Nucleus accumbens (tissue), 56 donors: ENCODE measurements around the gene PDE9A.

Experiments
- DNase-seq, 56 donors: peaks; one replicate each; lab custom pipeline; 2025; lab: John Stamatoyannopoulos, UW

Gene PDE9A

DNA sequence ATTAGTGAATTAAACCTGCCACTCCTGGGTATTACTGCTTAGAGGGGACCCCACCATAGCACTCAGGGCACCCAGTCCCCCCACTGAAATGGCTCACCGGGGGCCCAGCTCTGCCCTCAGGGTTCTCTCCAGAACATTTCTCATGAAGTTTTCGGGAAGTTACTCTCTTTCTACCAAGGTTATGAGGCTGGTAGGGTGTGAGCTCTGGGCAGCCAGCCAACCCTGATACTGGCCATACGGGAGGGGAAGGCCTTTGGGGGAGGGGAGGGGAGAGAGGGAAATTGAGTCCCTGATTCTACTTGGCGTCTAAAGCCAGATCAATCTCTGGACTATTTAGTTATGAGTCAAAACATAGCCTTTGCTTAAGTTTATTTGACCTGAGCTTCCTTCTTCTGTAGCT is 12.9 kb upstream of the PDE9A start:
- no peak for DNase-seq

DNA sequence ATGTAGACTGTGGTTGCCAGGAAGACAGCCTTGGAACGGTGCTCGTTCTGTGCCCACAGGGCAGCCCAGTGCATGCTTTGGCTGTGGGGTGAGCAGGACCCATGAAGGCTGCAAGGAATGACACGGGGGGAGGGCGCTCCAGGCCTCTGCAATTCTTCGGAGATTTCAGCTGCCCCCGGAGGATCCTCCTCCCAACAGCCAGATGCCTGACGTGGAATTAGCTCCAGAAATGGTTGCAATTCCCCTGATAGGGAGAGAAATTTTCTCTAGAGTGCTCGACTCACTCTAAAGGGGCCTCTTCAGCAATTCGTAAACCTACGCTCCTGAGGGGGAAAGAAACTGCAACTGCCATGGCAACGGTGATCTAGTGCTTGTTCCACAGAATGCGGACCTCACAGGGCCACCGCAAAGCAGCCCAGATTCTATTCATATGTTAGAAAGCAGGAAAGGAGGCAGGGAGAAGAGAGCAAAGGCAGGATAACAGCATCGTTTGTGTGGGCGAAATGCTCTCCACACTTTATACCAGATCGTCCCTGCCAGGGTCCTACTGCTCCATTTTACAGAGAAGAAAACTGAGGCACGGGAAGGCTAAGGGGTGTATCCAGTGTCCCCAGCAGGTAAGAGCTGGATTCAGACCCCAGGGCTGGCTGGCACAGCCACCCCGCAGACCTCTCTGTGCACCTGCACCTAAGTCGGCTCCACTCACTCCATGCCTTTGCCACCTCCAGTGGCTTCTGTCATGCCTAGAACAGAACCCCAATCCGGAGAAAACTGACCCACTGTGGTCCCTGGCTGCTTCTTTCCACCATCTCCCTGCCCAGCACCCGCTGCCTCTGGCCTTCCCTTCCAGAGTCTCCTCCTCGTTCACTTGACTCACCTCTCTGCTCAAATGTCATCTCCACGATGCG is 11.9 kb upstream of the PDE9A start:
- peak in 20 of 56 donors; percentile 17 to 70 (median 49) for DNase-seq

DNA sequence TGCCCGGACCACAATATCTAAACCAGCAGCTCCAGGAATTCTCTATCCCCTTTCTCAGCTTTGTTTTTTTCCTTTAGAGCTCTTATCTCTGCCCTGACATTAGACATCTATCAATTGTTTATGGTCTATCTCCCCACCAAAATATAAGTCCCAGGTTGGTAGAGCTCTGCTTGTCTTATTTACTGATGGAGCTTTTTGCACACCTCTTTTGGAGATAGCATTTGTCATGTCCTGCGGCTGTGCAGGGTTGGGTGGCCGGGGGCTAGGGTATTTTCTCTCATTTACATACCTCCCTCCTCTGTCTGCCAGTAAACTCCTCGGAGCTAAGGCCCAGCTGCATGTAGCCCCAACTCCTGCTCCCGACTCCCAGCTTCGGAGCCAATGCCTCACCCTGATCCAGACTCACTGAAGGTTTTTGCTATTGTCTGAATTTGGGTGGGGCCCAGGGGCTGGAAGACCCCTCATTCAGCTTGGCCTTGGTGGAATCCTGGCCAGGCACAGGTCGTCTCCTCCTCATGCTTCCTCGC is 11.1 kb upstream of the PDE9A start:
- no peak for DNase-seq

DNA sequence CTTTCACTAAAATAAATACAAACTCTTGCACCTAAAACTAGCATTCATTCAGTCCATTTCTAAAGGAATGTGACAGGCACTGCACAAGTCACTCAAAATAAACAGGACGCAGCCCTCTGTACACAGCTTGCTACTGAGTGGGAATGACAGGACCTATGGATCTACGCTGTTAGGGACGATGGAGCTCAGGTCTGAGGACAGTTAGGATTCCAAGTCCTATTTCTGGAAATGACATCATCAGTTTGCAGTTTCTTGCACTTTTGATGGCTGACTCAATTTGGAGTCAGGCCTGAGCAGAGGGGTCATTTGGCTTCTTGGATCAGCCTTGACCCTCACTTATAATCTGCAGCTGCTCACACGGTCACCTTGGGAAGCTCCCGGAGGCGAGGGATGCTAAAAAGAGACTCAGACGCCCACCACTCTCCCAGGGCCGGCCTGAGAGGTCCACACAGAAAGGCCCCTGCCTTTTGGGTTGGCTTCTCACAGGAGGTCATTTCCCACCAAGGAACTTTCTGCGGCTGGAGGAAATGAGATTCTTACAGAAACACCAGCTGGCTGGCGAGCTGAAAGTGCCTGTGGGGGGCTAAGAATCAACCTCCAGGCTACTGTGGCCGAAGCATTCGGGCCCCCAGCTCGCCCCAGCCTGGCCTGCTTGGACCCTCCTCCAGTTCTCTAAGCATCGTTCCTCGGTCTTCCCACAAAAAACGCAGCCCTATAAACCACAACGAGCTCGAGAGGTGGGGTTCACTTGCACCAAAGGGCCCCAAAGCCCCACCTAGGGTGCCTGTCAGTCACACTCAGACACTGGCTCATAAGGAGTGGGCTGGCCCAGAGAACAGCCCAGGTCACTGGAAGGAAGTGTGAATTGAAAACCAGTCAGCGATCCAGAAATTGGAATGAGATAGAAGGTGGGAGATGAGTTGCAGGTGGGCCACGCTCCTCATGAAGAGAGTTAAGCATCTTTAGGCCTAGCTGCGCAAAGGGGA is 8.9 kb upstream of the PDE9A start:
- no peak for DNase-seq

DNA sequence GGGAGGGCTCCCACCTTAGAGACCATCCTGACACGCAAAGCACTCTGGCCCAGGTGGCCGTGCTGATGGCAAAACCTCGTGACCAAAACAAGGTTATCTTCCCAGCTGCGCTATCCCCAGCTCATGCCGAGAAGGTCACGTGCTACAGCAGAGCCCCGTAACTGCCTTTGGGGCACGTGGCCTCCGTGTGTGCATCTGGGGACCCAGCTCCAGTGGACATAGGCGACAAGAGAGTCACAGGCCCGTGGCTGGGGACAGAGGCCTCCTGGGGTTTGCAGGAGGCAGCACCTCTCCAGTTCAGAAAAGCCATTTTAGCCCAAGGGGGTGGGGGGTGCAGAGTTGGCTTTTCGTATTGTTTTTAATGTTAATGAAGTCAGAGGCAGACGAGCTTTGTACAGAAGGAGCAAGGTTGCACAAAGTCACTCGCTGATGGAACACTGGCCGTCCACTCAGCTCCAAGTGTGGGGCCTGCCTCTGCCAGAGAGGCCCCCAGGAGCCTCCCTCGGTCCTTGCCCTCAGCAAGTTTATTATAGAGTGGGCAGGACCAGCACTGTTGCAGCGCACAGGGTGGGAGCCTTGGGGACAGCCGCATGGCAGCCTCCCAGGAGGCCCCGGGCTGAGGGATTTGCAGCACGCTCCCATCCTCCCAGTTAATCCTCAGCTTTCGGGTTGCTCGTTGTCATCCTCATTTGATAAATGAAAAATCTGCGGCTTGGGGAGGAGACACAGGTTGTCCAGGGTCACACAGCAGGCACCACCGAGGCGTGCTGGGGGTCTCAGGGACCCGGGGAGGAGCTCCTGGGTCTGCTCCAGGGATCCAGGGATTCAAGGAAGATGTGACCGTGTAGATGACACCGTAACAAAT is 8.0 kb upstream of the PDE9A start:
- no peak for DNase-seq

DNA sequence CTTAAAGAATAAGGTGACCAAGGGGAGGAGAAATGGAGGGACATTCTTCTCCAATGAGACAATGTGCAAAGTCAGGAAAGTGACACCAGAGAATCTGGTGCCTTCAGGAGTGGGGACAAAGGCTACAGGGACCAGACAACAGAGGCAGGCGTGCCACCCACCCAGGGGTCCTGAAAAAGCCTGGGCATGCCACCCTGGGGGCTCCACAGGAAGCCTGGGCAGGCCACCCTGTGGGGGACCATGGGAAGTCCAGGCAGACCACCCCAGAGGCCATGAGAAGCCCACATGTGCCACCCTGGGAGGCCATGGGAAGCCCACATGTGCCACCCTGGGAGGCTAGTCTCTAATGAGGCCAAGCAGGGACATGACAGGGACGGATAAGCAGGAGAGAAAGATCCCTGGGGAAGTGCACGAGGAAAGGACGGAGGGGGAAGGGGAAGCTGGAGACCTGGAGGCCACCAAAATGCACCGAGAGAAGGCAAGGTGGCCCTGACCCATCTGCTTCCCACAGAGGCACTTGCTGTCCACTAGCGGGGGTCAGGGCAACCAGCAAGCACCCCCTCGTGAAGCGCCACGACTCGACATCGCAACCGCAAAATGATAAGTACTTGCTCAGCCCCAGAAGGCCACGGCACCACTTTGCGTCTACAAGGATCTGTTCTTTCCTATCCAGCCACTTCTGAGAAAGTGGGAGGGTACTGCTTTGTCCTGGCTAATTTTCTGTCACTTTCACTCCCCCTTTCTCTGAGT is 7.2 kb upstream of the PDE9A start:
- no peak for DNase-seq

DNA sequence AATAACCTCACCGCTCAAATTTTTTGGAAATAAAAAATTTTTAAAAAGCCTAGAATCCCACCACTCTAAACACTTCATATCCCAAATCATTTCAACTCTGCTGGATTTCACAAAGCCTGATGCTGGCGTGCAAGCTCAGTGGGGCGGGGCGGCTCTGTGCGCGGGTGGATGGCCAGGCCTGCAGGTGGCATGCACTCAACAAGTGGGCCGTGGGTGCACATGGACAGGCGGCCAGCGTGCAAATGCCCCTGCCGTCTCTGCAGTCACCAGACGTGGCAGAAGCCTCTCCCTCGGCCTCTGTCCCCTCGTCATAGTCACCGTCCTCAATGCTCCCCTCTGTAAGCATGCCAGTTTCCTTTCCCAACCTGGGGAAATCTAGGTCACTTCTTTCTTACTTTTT is 6.6 kb upstream of the PDE9A start:
- no peak for DNase-seq

DNA sequence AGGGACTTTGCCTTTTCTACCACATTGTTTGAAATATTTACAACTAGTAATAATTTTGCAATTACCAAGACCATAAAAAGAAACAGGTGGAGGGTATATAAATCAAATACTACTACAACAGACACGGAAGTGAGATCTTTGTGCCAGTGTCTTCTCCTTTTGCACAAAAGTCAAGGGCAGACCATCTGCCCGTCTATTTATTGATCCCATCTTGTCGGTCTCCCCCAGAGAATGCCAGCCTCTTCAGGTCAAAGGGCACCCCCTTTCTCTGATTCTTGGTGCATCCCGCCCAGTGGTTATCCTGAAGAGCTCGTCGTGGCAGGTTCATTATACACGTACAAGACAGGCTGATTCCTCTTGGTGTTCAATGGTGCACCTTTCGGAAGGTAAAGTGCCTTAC is 4.8 kb upstream of the PDE9A start:
- DNase-seq = no peak

DNA sequence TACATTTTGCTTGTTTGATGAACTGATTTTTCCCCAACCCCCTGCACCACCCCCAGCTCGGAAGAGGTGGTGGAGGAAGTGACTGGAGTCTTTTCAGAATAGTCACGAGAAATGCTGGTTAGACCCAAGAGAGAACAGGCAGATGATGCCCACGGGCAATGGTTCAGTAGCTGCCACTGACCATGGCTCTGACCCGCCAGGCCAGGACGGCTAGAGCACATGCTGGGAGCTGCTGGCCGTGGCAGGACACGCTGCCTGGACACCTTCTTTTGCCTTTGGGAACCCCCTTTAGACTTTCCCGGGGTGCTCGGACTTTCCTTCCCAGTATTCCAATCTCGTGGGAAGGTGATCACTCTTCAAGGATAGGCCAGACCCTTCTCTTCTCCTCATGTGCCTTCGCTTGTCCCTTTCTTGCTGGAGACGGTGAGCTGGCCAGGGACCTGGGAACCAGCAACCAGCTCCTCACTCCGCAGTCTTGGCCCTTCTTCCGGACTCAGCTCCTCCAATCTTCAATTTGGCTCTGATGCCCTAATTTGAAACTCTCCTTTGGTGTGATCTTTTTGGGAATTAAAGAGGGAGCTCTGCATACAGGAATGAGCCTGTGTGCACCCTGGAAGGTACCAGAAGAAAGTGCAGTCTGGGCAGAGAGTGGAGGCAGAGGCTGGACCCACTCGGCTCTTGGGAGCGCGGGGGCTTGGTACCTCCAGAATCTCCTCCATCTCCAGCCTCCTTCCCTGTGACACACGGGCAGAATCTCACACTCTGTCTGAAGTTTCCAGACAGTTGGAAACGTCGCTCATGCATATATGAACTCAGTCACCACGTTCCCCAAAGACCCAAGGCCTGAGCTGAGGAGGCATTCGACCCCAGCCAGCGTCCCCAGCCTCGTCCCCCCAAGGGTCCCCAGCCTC is 4.0 kb upstream of the PDE9A start:
- DNase-seq = no peak

DNA sequence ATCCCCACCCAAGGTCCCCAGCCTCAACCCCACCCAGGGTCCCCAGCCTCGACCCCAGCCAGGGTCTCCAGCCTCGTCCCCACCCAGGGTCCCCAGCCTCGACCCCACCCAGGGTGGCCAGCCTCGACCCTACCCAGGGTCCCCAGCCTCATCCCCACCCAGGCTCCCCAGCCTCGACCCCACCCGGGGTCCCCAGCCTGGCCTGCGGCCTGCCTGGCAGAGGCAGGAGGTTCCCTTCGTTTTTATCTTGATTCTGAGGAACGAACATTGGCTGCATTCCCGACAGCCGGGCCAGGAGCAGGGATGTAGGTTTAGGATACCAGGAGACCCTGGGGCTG is 3.4 kb upstream of the PDE9A start:
- DNase-seq = no peak

DNA sequence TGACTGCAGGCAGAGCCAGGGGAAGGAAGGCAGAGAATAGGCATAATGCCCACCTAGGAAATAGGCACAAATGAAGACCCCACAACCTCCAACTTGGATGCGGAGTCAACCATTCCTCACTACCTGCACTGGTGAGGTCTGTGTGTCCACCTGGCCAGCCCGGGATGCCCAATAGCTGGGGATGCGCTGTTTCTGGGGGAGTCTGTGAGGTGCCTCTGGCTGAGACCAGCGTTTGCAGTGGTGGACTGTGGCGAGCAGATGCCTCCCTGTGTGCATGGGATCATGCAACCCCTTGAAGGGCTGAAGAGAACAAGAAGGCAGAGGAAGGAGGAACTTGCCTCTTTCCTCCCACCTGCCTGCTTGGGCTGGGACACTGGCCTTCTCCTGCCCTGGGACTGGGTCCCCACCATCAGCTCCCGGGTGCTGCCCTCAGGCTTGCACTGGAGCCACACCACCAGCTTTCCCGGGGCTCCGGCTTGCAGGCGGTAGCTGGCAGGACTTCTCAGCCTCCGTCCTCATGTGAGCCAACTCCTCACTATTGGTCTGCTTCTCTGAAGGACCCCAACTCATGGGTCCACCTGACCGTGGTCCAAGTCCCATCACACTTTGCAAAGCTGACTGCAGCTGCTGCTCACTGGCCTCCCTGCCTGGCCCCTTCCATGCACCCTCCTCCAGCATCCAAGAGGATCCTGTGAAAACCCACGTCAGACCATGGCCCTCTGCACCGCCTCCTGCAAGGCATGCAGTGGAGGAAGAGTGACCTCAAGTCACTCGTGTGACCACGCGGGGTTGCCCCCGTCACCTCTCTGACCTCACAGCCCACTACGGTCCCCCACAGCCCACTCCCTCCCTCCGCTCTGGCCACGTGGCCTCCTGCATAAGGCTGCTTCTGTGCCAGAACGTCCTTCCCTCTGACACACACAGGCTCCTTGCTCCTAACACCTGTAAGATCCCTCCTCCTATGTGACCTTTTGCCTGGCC is 2.7 kb upstream of the PDE9A start:
- no peak for DNase-seq

DNA sequence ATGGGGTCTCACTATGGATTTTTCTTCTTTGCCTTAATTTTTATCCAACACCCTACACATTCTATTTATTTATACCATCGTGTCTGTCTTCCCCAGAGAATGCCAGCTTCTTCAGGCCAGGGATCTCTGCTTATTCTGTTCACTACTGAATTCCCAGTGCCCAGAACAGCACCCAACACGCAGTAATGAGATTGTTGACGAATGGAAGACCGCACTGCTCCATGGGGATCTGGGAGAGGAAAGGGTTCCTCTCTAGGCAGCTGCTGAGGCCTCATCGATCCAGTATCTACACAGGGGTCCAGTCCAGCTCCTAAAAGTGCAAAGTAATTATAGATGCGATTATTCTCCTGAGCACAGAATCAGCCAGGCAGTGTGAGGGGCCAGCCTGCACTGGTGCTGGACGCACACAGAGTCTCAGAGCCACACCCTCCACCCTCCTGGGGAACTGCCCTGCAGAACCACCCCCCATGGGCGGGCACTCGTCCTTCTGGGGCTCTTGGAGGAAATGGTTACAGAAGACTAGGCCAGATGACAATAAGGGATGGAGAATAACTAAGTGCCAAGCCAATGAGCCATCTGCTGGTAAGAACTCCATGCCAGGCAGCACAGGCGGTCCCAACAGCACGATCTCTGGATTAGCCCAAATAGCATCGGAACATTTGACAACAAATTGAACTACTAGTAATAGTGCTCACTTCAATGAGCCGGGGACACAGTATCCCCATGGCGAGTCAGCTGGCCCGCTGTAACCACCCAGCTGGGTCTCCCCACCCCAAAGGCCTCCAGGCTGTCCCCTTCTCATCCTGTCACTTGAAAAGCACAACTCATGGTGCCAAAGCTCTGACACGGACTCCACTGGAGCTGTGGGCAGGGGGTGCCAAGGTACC is 1.7 kb upstream of the PDE9A start:
- DNase-seq = peak in 7 of 56 donors; percentile 20 to 55 (median 39)

DNA sequence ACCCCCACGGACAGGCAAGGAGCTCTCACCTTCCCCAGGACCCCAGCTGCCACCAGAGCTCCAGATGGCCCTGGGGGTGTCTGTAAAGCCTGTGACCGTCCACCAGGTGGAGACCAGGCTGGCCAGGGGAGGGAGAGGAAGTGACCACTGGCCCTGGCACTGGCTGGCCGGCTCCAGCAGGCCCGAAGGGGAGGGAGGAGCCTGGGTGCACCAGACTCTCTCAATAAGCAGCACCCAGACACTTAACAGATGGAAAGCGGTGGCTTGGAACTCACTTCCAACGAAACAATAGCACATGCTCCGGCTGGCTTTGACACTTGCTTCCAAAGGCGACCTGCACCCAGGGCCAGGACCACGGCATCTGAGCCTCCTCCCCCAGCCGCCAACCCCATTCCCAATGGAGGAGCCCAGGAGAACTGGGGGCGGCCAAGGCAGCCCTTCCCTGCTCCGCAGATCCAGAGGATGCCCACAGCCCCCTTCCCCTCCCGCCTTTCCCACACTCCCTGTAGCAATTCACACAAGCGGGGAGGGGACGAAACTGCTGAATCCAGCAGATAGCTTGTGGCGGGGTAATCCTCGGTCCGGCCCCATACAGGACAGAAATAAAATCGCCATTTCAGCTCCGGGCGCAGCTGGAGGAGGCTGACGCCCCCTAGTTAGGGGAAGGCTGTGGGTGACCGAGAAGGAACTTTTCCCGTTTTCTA is 742 bp upstream of the PDE9A start:
- peak in 46 of 56 donors; percentile 31 to 82 (median 55) for DNase-seq

DNA sequence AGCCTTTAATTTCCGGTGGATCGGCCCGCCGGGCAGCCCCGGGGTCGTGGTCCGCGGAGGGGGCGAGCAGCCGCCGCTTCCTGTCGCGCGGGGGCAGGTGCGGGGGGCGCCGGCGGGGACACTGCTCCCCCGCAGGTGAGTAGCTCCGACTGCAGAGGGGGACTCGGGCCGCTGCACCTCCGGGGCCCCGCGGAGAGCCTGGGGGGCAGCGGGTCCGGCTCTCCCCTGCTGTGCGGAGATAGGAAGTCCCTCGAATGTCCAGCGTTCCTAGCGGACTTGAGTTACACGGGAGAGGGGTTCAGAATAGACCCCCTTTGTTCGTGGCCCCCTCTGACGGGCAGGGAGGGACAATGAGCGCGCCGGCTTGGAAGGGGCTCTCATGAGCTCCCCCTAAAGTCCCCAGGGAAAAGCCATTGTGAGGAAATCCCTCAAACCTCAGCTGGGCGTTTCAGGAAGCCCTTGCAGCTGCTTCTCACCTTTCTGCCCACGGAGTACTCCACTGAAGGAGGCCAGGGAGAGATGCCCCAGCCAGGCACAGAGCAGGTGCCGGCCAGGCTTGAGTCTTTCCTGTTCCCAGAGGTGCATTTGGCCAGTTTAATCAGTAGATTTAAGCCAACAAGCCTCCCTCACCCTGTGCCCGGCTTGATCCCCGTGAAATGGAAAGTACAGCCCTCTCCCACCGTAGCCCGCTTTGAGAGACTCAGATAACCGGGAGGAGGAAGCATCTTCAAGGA is 925 bp downstream of the PDE9A start:
- DNase-seq = peak in 7 of 56 donors; percentile 16 to 41 (median 27)
